Heart left ventricle (tissue), 16 donors: Measurements from ENCODE around the gene TBCD. TPM values are rescaled to one million over a fixed set of nuclear protein-coding genes. Genes with fewer than 3 reads are reported as not detected.

Experiments
- ATAC-seq, 4 donors: fragments of 200-7000 bp; cut with Tn5 transposase; one replicate each; pipeline ENCODE4 v1.9.1; 2020 to 2022; ENCODE audit warnings: moderate library complexity in 4 of 4, mild to moderate bottlenecking in 3 of 4, moderate number of reproducible peaks in 1 of 4
- DNase-seq, 5 donors: peaks; one replicate each; pipeline ENCODE4 v3.0.0-alpha.2; 2020
- H3K27ac ChIP-seq, 12 donors: fragments of 200-600 bp; sonication (generic) in 4 of 12; one replicate each; pipeline versions ENCODE4 v1.5.0 to v1.8.0; 2016 to 2022; ENCODE audit warnings: mild to moderate bottlenecking in 2 of 12
- H3K27me3 ChIP-seq, 9 donors: fragments of 200-600 bp; sonication (generic) in 2 of 9; one replicate each; pipeline versions ENCODE4 v1.5.1 to v1.8.0; 2016 to 2022; ENCODE audit warnings: mild to moderate bottlenecking in 3 of 9
- H3K36me3 ChIP-seq, 9 donors: fragments of 200-600 bp; sonication (generic) in 2 of 9; one replicate each; pipeline versions ENCODE4 v1.5.0 to v1.8.0; 2018 to 2022; ENCODE audit warnings: mild to moderate bottlenecking in 2 of 9
- H3K4me1 ChIP-seq, 12 donors: fragments of 200-600 bp; sonication (generic) in 4 of 12; one replicate each; pipeline versions ENCODE4 v1.5.0 to v1.8.0; 2016 to 2022; ENCODE audit warnings: mild to moderate bottlenecking in 3 of 12
- H3K4me3 ChIP-seq, 12 donors: fragments of 200-600 bp; sonication (generic) in 4 of 12; one replicate each; pipeline versions ENCODE4 v1.5.0 to v1.8.0; 2017 to 2022; ENCODE audit warnings: mild to moderate bottlenecking in 9 of 12, moderate library complexity in 4 of 12
- H3K9me3 ChIP-seq, 12 donors: fragments of 200-600 bp; sonication (generic) in 4 of 12; one replicate each; pipeline versions ENCODE4 v1.5.0 to v1.8.0; 2016 to 2022; ENCODE audit warnings: mild to moderate bottlenecking in 1 of 12
- POLR2A ChIP-seq, 2 donors: fragments of 450-650 bp; IDR thresholded peaks; one replicate each; pipeline ENCODE4 v1.6.1; 2017; ENCODE audit warnings: antibody characterized with exemption in 2 of 2, mild to moderate bottlenecking in 2 of 2, moderate library complexity in 2 of 2
- WGBS, 4 donors: extraction: QIAGEN DNeasy Blood & Tissue Kit in 2 of 4; methylation state at CpG; one replicate each; pipeline versions ENCODE4 v1.1.5 to v1.1.7; 2013 to 2018; 5-methylcytosine and 5-hydroxymethylcytosine counted together
- intact Hi-C, 10 donors: fragments of 100-400 bp; cut with DNase I; formaldehyde crosslinking; loops; one replicate each; pipeline versions ENCODE4 v1.11.1 to v1.14.2; 2022
- polyA plus RNA-seq, 2 donors: library from polyadenylated mRNA; stranded (reverse); fragments of 200-250 nt; gene quantifications; one replicate each; pipeline ENCODE4 v1.2.3, GENCODE V29; 2013
- total RNA-seq, 9 donors: library from RNA; depleted of rRNA in 2 of 9; stranded (reverse); fragments of >200 nt in 2 of 9; fragmentation: NEBNext Ultra II Directional in 3 of 9; extraction: Animal tissue kit (Norgen Biotek cat#: 25700) in 3 of 9; gene quantifications; one replicate each; pipeline versions ENCODE4 v1.1.0 to v1.2.4, GENCODE V29; 2016 to 2023
- TF ChIP-seq, protein P1 (sequence below), 12 donors: fragments of 200-600 bp; sonication (generic) in 4 of 12; IDR thresholded peaks; one replicate each; pipeline versions ENCODE4 v1.5.0 to v1.8.0; 2018 to 2022; ENCODE audit warnings: antibody characterized with exemption in 12 of 12, mild to moderate bottlenecking in 5 of 12
- donor health status: ischemic (EF 13 %, LVEDD 7.1; RV severe dilation, severe dysfunction).
- donor health status: healthy with polysubstance abuse.
- donor health status: DM: no; HTN: yes; CAD: no.
- donor health status: DM: no; HTN: no; CAD: no.
- donor health status: ischemic (EF 25% LVEDD 6.9; RV normal size, moderate dysfunction).
- donor health status: ischemic (EF 25% LVEDD 5.7; RV mildly dilated, moderate dysfunction).
- donor health status: healthy.
- donor health status: DM: yes; HTN: yes; CAD: no.
- donor health status: ischemic (EF 35%, LVEDD 5.7; RV mildly dilated, moderate dysfunction).
- donor health status: nonischemic (EF 11% LVEDD 7.7; RV severe dilation, severe dysfunction).
- donor health status: DM: yes; HTN: yes; CAD: no.
- donor health status: PGD.
- donor health status: ischemic (EF 29% LVEDD 5.4; RV normal size, mild dysfunction).
- donor health status: nonischemic (EF 23%, LVEDD 6.1; RV moderate dilation, normal function).

TBCD gene
- total and polyA plus RNA-seq, 11 donors, result 36.9 to 98.4 (median 58.5) TPM

DNA sequence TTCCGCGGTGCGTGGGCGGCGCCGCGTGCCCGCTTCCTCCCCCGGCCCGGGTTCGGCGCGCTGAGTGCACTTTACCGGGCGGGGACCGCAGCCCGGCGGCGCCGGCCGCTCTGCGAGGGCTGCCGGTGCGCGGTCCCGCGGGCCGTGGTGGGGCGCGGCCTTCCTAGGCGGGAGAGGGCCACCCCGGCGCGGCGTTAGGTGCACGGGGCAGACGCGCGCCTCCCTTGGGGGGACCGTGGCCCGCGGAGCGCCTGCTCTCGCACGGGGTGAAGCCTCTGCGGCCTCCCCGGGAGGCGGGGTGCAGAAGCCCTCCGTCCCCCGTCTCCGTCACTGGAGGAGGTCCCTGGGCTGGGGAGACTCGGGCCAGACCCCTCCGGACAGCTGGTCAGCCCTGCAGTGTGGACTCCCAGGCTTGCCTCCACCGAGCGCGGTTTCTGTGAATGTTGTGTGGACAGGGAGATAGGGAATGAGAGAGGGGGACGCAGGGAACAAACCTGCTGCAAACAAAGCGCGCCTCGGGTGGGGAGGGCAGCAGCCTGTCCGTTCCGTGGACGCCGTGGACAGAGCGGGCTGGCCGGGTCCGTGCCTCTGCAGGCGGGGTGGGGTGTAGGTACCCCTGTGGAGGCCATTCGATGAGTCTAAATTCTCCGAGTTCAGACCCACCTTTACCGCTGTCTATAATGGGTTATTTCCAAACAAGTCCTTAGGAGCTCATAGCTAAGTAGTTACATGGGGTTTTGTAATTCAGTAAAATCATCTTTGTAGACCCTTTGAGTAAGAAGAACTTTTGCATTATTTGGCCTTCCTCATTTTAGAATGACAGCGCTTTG, 721 bp downstream of the TBCD start:
- ATAC-seq, result peak in 3 of 4 donors; percentile 5 to 25 (median 23)
- peak overlapping the region; percentile 70 to 100 (median 82) for H3K4me3 ChIP-seq
- WGBS, 4 donors, result 1 to 5% (median 2%) methylated on average over 28 to 72 of the region's 72 CpGs
- DNase-seq, result peak in 2 of 5 donors; percentile 43 to 71
- H3K4me1 ChIP-seq, result peaks cover 6 to 19% (median 12%) of the 10 kb centered on the region in 12 donors
- intact Hi-C loops, result loop anchor here in 2 of 10 donors (5.0 kb wide), 2 partner anchors 35 to 105 kb away; partner anchors contain the start of genes FN3KRP (in 1 of the 2) and WDR45B (in 1 of the 2)
- H3K9me3 ChIP-seq, result no peaks in the 10 kb centered on the region
- H3K36me3 ChIP-seq, result peaks cover 0 to 16% (median 11%) of the 10 kb centered on the region in 9 donors
- peak overlapping the region; percentile 33 to 95 (median 82) for H3K27ac ChIP-seq
- H3K27me3 ChIP-seq, result no peaks in the 10 kb centered on the region
- TF ChIP-seq POLR2A (IDR thresholded peaks at IDR 0.05), result no peak
- TF ChIP-seq, protein P1, sequence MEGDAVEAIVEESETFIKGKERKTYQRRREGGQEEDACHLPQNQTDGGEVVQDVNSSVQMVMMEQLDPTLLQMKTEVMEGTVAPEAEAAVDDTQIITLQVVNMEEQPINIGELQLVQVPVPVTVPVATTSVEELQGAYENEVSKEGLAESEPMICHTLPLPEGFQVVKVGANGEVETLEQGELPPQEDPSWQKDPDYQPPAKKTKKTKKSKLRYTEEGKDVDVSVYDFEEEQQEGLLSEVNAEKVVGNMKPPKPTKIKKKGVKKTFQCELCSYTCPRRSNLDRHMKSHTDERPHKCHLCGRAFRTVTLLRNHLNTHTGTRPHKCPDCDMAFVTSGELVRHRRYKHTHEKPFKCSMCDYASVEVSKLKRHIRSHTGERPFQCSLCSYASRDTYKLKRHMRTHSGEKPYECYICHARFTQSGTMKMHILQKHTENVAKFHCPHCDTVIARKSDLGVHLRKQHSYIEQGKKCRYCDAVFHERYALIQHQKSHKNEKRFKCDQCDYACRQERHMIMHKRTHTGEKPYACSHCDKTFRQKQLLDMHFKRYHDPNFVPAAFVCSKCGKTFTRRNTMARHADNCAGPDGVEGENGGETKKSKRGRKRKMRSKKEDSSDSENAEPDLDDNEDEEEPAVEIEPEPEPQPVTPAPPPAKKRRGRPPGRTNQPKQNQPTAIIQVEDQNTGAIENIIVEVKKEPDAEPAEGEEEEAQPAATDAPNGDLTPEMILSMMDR (IDR thresholded peaks at IDR 0.05), result no peak

DNA sequence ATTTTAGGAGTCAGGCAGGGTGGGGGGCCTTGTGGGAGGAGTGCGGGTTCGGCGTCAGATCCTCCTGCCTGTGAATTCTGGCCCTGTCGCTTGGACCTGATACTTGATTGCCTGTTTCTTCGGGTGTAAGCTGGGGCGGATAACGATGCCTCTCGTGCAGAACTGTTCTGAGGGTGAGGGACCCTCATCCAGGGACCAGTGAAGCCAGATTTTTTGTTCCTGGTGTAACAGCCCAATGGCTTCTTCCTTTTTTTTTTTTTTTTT, 1.3 kb downstream of the TBCD start:
- Histone ChIP-seq H3K4me3 (peak overlapping the region in 9 of 12 donors; percentile 70 to 93 (median 84)), H3K9me3 (no peaks in the 10 kb centered on the region), H3K4me1 (peaks cover 6 to 19% (median 12%) of the 10 kb centered on the region in 12 donors), H3K27ac (no peak overlapping the region), H3K27me3 (no peaks in the 10 kb centered on the region), H3K36me3 (peaks cover 0 to 21% (median 11%) of the 10 kb centered on the region in 9 donors)
- intact Hi-C loops, result loop anchor here in 2 of 10 donors (5.0 kb wide), 2 partner anchors 36 to 106 kb away; partner anchors contain the start of genes FN3KRP (in 1 of the 2) and WDR45B (in 1 of the 2)
- TF ChIP-seq POLR2A (IDR thresholded peaks at IDR 0.05), result no peak
- TF ChIP-seq, protein P1 (IDR thresholded peaks at IDR 0.05), result no peak
- DNase-seq (no peak), ATAC-seq (no peak)
- WGBS, 4 donors, result 46 to 63% (median 56%) methylated on average over 8 of the region's 8 CpGs

DNA sequence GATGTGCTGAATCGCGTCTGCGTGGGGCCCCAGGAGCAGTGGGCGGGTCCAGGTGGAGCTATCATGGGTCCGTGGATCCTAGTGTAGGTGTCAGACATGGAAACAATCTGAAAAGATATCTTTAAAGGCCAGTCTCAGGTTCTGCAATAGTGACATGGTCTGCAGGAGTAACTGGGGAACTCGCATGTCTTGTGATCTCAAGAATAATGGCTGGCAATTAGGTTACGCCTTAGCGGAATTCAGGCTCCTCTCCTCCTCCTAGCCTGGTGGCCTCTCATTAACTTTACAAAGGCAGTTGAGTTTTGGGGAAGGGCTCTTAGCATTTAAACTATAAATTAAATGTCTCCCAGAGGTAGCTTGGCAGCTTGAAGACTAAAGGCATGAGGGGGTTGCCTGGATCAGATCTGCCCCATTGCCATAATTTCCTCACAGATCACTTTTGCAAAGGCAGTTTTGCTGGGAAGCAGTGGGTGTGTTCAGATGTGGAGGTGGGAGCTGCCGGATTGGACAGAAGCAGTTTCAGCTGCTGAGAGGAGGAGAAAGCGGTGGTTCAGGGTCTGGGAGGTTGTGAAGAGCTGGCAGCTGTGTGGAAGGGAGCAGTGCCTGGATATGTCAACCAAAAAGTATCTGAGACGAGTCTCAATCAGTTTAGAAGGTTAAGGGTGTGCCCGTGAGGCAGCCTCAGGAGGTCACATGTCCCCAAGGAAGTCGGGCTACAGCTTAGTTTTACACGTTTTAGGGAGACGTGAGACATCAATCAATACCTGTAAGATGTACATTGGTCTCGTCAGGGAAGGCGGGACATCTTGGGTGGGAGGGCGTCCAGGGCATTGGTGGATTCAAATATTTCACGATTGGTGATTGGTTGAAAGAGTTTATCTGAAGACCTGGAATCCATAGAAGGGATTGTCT, 2.7 kb downstream of the TBCD start:
- Histone ChIP-seq H3K4me1 (peaks cover 6 to 19% (median 12%) of the 10 kb centered on the region in 12 donors), H3K4me3 (no peak overlapping the region), H3K27ac (no peak overlapping the region), H3K9me3 (no peaks in the 10 kb centered on the region), H3K36me3 (peaks cover 0 to 17% (median 3%) of the 10 kb centered on the region in 9 donors), H3K27me3 (no peaks in the 10 kb centered on the region)
- no peak for TF ChIP-seq POLR2A (IDR thresholded peaks at IDR 0.05)
- TF ChIP-seq, protein P1 (IDR thresholded peaks at IDR 0.05), result no peak
- DNase-seq, result no peak
- no peak for ATAC-seq
- intact Hi-C loops, result loop anchor here in 2 of 10 donors (5.0 kb wide), 2 partner anchors 37 to 107 kb away; partner anchors contain the start of genes FN3KRP (in 1 of the 2) and WDR45B (in 1 of the 2)
- 87 to 92% (median 90%) methylated on average over 19 of the region's 19 CpGs for WGBS, 4 donors
